LNCAP (cell line): ENCODE measurements around the gene AMOTL1.

Experiments used
- TF ChIP-seq, protein P1 (sequence below): fragments of 450-650 bp; IDR thresholded peaks from 2 replicates; pipeline ENCODE4 v1.5.1; 2017; ENCODE audit warnings: mild to moderate bottlenecking

The AMOTL1 gene

DNA sequence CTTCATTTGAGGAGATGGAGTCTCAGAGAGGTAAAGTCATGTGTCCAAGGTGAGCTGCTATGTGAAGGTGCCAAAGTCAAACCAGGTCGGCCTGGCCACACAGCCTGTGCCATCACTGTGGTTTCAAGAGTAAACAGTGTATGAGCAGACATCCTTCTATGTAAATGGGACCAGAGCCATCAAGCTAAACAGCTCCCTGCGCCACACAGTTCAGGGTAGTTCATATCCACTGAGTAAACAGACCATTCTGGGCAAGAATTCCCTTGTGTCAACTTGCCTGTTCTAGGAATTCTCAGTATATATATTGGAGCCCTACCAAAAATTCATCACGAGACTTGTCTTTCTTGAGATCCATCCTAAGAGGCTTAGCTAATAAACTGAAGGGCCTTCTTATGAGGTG lies 77.5 kb downstream of the AMOTL1 start:
- TF ChIP-seq, protein P1, sequence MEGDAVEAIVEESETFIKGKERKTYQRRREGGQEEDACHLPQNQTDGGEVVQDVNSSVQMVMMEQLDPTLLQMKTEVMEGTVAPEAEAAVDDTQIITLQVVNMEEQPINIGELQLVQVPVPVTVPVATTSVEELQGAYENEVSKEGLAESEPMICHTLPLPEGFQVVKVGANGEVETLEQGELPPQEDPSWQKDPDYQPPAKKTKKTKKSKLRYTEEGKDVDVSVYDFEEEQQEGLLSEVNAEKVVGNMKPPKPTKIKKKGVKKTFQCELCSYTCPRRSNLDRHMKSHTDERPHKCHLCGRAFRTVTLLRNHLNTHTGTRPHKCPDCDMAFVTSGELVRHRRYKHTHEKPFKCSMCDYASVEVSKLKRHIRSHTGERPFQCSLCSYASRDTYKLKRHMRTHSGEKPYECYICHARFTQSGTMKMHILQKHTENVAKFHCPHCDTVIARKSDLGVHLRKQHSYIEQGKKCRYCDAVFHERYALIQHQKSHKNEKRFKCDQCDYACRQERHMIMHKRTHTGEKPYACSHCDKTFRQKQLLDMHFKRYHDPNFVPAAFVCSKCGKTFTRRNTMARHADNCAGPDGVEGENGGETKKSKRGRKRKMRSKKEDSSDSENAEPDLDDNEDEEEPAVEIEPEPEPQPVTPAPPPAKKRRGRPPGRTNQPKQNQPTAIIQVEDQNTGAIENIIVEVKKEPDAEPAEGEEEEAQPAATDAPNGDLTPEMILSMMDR, result no peak

DNA sequence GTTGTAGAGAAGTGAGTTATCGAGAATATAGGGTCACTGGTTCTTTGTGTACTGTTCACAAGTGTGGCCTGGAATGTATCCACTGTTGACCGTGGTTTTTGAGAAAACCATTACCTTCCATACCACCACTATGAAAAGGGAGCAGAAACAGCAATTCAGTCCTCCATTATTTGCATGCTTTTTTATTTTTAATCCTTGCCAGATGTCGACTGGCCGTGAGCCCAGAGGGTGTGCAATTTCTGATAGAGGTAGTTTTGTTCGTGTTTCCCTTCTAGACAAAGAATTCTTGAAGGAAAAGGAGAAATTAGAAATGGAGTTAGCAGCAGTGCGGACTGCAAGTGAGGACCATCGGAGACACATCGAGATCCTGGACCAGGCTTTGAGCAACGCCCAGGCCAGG lies 81.7 kb downstream of the AMOTL1 start:
- TF ChIP-seq, protein P1, result no peak

DNA sequence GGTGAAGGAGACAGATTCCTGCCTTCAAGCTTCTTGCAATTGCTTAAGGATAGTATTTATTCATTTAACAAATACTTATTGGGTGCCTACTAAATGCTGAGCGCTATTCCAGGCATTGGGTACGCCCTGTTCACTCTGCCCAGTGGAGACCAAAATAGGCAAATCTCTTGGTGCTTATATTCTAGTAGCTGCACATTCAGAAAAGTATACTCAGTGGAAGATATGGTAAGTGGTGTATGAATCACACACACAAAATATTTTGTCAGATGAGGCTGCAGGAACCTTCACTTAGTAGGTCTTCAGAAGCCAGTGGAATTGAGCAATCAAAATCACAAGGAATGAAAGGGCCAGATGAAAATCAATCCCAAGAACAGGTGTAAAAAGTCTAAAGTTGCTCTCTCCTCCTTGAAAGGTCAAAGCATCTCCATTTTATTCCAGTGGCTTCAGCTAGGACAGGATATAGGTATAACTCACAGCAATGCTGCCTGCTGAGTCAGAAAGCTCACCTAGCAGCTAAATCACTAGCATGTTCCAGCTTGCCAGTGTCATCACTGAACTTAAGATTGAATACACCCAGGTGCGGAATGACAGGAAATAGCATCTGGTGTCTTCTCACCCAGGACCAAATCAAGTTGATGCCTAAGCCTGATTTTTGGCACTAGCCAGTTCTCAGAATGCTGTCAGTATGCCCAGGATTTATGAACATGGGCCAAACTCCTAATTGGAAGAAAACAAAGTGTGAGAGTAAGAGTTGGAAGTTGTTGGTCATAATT lies 83.9 kb downstream of the AMOTL1 start:
- TF ChIP-seq, protein P1, result no peak

DNA sequence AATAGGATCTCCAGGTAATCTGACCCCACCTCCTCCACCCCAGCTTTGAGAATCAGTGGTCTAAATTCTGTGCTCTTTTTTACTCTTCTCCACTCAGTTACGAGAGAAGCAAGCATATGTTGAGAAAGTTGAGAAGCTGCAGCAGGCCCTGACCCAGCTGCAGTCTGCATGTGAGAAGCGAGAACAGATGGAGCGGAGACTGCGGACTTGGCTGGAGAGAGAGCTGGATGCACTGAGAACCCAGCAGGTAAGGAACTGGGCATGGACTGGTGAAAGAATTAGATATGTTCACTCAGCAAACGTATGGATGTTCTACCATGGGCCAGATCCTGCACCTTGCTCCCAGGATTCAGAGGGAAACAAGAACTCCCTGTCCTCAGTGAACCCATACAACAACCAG lies 85.7 kb downstream of the AMOTL1 start:
- TF ChIP-seq, protein P1, result no peak

DNA sequence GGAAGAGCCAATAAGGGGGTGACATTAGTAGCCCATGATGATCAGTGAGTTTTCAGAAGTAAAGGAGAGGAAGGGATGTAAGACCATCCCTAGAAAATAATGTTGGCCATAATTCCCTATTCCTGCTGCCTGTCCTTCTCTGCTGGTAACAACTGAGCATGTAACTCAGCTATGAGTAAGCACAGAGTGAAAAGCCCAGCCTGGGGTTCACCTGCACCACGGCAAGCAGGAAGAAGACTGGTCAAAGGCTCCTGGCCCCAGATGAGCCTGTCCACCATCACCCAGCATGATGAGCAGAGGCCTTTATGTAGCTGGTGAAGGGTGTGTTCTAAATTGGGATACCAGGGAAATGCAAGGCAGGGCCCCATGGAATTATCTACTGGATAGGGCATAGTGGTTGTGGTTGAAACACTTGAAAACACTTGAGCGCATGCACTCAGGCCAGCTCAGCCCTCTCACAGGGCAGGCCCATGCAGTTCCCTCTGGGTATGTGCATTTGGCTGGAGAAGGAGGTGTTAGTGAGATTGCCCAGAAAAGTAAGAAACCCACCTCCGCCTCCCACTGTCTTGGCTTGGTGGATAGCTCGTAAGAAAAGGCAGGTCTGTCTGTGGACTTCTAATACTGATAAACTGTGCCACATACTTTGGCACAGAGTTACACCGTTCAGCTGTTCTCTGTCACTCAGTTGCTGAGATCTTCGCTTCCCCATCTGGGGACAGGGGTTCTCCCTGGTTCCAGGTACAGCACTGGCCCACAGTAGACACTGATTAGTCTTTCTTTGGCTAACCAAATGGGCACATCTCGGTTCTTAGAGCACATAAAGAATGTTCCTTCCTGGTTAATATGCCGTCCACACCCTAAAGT lies 86.8 kb downstream of the AMOTL1 start:
- TF ChIP-seq, protein P1, result no peak

DNA sequence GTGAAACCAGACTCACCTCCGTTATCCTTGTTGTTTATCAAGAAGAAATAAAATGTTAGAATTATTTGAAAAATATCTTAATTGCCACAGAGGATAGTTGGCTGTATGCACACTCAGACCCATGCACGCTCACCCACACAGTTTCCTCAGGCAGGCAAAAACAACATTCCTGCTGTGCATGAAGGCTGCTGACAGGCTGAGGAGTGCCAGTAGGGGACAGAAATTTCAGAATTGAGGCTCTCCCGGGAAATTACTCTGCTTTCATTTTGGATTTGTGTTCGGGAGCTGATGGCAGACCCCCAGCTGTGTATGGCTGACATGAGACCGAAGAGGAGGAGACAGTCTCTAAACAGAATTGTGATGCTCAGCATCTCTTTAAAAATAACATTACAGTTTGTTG lies 87.5 kb downstream of the AMOTL1 start:
- TF ChIP-seq, protein P1, result no peak

DNA sequence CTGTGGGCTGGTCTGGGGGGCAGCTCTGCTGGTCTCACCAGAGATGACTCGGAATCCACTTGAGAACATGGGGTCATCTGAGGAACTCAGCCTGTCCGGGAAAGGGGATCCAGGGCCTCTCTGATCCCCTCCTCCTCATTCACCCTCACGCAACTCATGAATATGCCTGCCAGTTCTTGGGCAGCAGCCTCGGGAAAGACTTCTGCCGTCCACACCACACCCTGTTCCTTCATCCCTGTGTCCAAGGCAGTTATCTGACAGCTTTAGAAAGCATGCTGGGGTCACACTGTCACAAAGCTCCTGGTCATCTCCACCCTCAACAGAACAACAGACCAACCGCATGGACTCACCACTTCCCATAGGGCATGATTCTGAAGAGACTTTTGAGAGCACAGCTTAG lies 88.3 kb downstream of the AMOTL1 start:
- TF ChIP-seq, protein P1, result no peak
